ENCODE results near the gene MAPK1IP1L.

Gene MAPK1IP1L

GRCh38 chr14:55109836-55110235 is 58.4 kb downstream of the MAPK1IP1L start:
- no peak overlapping the region for H3K27ac Mint-ChIP-seq
- TF ChIP-seq, protein P1, sequence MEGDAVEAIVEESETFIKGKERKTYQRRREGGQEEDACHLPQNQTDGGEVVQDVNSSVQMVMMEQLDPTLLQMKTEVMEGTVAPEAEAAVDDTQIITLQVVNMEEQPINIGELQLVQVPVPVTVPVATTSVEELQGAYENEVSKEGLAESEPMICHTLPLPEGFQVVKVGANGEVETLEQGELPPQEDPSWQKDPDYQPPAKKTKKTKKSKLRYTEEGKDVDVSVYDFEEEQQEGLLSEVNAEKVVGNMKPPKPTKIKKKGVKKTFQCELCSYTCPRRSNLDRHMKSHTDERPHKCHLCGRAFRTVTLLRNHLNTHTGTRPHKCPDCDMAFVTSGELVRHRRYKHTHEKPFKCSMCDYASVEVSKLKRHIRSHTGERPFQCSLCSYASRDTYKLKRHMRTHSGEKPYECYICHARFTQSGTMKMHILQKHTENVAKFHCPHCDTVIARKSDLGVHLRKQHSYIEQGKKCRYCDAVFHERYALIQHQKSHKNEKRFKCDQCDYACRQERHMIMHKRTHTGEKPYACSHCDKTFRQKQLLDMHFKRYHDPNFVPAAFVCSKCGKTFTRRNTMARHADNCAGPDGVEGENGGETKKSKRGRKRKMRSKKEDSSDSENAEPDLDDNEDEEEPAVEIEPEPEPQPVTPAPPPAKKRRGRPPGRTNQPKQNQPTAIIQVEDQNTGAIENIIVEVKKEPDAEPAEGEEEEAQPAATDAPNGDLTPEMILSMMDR (IDR thresholded peaks at IDR 0.05) = no peak
- H3K36me3 Mint-ChIP-seq (ENCODE audit: low read depth) = no peaks in the 10 kb centered on the region
- DNase-seq = no peak
- peaks cover 7% of the 10 kb centered on the region for H3K9me3 Mint-ChIP-seq
- H3K27me3 Mint-ChIP-seq (ENCODE audit: low read depth, poor library complexity) = peaks cover 14% of the 10 kb centered on the region
- peaks cover 10% of the 10 kb centered on the region for H3K4me1 Mint-ChIP-seq
- no peak overlapping the region for H3K4me3 Mint-ChIP-seq

DNA sequence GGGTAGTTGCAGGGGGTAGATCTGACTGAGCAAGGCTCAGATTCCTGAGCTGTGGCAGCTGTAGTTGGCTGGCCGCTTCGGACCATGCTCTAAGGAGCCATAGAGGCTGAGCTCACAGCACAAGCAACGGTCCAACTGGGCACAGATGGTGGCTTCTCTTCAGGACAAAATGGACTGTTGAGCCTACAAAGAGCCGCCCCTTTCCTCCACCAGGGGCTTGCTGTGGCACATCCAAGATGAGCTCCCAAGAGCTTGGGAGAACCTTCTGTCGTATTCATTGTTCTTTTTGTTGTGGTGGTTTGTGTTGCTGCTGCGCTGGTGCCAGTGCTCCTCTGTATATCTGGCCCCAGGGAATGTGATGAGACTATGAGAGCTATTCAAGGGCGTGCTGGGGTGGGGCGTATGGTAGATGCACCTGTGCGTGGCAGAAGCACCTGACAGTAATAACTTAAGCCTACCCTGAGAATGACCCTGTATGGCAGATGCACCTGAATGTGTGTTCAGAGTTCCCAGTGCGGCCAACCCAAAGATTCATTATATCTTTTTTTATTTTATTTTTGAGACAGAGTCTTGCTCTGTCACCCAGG is 59.8 kb downstream of the MAPK1IP1L start:
- no peaks in the 10 kb centered on the region for H3K36me3 Mint-ChIP-seq (ENCODE audit: low read depth)
- H3K27ac Mint-ChIP-seq = no peak overlapping the region
- DNase-seq = no peak
- peaks cover 21% of the 10 kb centered on the region for H3K4me1 Mint-ChIP-seq
- TF ChIP-seq, protein P1 (IDR thresholded peaks at IDR 0.05) = no peak
- peaks cover 14% of the 10 kb centered on the region for H3K27me3 Mint-ChIP-seq (ENCODE audit: low read depth, poor library complexity)
- H3K9me3 Mint-ChIP-seq = peaks cover 4% of the 10 kb centered on the region
- no peak overlapping the region for H3K4me3 Mint-ChIP-seq

GRCh38 chr14:55114720-55115119 is 63.3 kb downstream of the MAPK1IP1L start:
- TF ChIP-seq, protein P1 (IDR thresholded peaks at IDR 0.05) = no peak
- no peak overlapping the region for H3K27ac Mint-ChIP-seq
- DNase-seq = no peak
- H3K27me3 Mint-ChIP-seq (ENCODE audit: low read depth, poor library complexity) = peaks cover 8% of the 10 kb centered on the region
- no peaks in the 10 kb centered on the region for H3K36me3 Mint-ChIP-seq (ENCODE audit: low read depth)
- peaks cover 18% of the 10 kb centered on the region for H3K4me1 Mint-ChIP-seq
- no peak overlapping the region for H3K4me3 Mint-ChIP-seq
- H3K9me3 Mint-ChIP-seq = no peaks in the 10 kb centered on the region

- H3K27ac Mint-ChIP-seq = no peak overlapping the region
- no peaks in the 10 kb centered on the region for H3K9me3 Mint-ChIP-seq
- no peak for DNase-seq
- H3K4me1 Mint-ChIP-seq = peaks cover 18% of the 10 kb centered on the region
- no peak overlapping the region for H3K4me3 Mint-ChIP-seq
- TF ChIP-seq, protein P1 (IDR thresholded peaks at IDR 0.05) = no peak
- peaks cover 8% of the 10 kb centered on the region for H3K27me3 Mint-ChIP-seq (ENCODE audit: low read depth, poor library complexity)
- H3K36me3 Mint-ChIP-seq (ENCODE audit: low read depth) = no peaks in the 10 kb centered on the region
Measured at GRCh38 chr14:55115460-55115859, 64.0 kb downstream of the MAPK1IP1L start.

GRCh38 chr14:55115861-55116245 is 64.4 kb downstream of the MAPK1IP1L start:
- H3K4me1 Mint-ChIP-seq = peaks cover 18% of the 10 kb centered on the region
- no peak overlapping the region for H3K4me3 Mint-ChIP-seq
- DNase-seq = no peak
- H3K27me3 Mint-ChIP-seq (ENCODE audit: low read depth, poor library complexity) = peaks cover 9% of the 10 kb centered on the region
- H3K36me3 Mint-ChIP-seq (ENCODE audit: low read depth) = no peaks in the 10 kb centered on the region
- no peaks in the 10 kb centered on the region for H3K9me3 Mint-ChIP-seq
- H3K27ac Mint-ChIP-seq = no peak overlapping the region
- TF ChIP-seq, protein P1 (IDR thresholded peaks at IDR 0.05) = no peak

Data from nephron progenitor cell (in vitro differentiated cells).